Type B pancreatic cell (in vitro differentiated cells): ENCODE data around the gene RTRAF. TPM values are rescaled to one million over a fixed set of nuclear protein-coding genes. Genes with fewer than 3 reads are reported as not detected.

Experiments
- DNase-seq: peaks from one replicate; pipeline ENCODE4 v3.0.0; 2021; ENCODE audit warnings: mixed read lengths; ENCODE audit not compliant: unreplicated experiment; ENCODE audit errors: extremely low spot score
- H3K27ac Mint-ChIP-seq: 2 replicates; pipeline ENCODE4 v1.8.0; 2021; ENCODE audit warnings: mild to moderate bottlenecking, mixed read lengths
- H3K27me3 Mint-ChIP-seq: 2 replicates; pipeline ENCODE4 v1.8.0; 2021; ENCODE audit warnings: mixed read lengths
- H3K36me3 Mint-ChIP-seq: 2 replicates; pipeline ENCODE4 v1.8.0; 2021; ENCODE audit warnings: mixed read lengths
- H3K4me1 Mint-ChIP-seq: one replicate; pipeline ENCODE4 v1.8.0; 2021; ENCODE audit warnings: mixed read lengths; ENCODE audit not compliant: unreplicated experiment
- H3K4me3 Mint-ChIP-seq: 2 replicates; pipeline ENCODE4 v1.8.0; 2021; ENCODE audit warnings: mild to moderate bottlenecking, mixed read lengths
- H3K9me3 Mint-ChIP-seq: 2 replicates; pipeline ENCODE4 v1.8.0; 2021; ENCODE audit warnings: mixed read lengths
- total RNA-seq: library from RNA; stranded (reverse); gene quantifications from 2 replicates; pipeline ENCODE4 v1.2.1, GENCODE V29; 2021; ENCODE audit warnings: low replicate concordance
- TF ChIP-seq, protein P1 (sequence below): fragments of 200-600 bp; sonication (generic); conservative IDR thresholded peaks from 2 replicates; pipeline ENCODE4 v1.5.0; 2021; ENCODE audit warnings: antibody characterized with exemption, mild to moderate bottlenecking

RTRAF gene
- total RNA-seq, 1 donor from 2014 or later: 206 TPM

DNA sequence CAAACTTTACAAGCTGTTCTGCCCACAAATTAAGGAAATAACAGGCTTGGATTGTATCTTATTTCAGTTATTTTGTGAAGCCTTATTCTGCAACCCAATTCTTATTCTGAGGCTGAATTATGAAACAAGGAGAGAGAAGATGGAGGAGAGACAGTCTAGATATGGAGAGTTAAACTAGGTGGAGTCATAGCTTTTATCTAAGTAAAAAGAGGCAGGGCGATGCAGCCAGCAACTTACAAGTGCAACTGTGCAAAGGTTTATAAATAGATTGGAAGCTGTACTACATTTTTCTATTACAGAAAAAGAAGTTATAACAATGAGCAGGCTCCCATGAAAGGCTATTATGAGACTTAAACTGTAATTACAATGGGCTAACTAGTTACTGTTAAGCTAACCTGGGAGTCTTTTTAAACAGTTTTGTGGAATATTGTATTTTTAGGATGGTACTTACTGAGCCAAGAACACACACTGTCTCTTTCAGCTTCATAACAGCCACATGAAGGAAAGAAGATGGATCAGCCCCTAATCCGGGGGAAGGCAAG is 57.1 kb downstream of the RTRAF start:
- no peak overlapping the region for H3K4me3 Mint-ChIP-seq
- peaks cover 5% of the 10 kb centered on the region for H3K27me3 Mint-ChIP-seq
- no peaks in the 10 kb centered on the region for H3K9me3 Mint-ChIP-seq
- peaks cover 24% of the 10 kb centered on the region for H3K4me1 Mint-ChIP-seq
- TF ChIP-seq, protein P1, sequence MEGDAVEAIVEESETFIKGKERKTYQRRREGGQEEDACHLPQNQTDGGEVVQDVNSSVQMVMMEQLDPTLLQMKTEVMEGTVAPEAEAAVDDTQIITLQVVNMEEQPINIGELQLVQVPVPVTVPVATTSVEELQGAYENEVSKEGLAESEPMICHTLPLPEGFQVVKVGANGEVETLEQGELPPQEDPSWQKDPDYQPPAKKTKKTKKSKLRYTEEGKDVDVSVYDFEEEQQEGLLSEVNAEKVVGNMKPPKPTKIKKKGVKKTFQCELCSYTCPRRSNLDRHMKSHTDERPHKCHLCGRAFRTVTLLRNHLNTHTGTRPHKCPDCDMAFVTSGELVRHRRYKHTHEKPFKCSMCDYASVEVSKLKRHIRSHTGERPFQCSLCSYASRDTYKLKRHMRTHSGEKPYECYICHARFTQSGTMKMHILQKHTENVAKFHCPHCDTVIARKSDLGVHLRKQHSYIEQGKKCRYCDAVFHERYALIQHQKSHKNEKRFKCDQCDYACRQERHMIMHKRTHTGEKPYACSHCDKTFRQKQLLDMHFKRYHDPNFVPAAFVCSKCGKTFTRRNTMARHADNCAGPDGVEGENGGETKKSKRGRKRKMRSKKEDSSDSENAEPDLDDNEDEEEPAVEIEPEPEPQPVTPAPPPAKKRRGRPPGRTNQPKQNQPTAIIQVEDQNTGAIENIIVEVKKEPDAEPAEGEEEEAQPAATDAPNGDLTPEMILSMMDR: no peak
- no peak for DNase-seq
- no peaks in the 10 kb centered on the region for H3K36me3 Mint-ChIP-seq
- H3K27ac Mint-ChIP-seq: no peak overlapping the region

DNA sequence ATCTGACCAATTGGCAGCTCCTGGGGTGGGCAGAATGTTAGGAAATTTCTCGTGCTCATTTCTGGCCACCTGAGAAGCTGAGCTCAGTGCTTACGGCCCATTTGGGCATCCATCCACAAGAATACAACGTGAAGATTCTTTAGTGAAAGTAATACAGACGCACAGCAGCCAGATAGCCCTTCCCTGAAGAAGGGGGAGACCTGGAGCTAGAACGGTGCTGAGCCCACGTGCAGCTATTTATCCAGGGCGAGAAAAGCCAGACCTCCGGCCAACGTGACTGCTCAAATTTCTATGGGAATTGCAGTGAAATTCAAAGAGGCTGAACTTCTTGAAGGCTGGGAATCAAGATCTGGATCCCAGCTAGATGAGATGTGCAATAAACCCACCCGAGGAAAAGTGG is 58.8 kb downstream of the RTRAF start:
- Mint-ChIP-seq H3K9me3 (no peaks in the 10 kb centered on the region), H3K4me3 (no peak overlapping the region), H3K36me3 (peaks cover 4% of the 10 kb centered on the region), H3K4me1 (peaks cover 35% of the 10 kb centered on the region), H3K27me3 (peaks cover 3% of the 10 kb centered on the region), H3K27ac (no peak overlapping the region)
- TF ChIP-seq, protein P1: no peak
- DNase-seq: no peak

DNA sequence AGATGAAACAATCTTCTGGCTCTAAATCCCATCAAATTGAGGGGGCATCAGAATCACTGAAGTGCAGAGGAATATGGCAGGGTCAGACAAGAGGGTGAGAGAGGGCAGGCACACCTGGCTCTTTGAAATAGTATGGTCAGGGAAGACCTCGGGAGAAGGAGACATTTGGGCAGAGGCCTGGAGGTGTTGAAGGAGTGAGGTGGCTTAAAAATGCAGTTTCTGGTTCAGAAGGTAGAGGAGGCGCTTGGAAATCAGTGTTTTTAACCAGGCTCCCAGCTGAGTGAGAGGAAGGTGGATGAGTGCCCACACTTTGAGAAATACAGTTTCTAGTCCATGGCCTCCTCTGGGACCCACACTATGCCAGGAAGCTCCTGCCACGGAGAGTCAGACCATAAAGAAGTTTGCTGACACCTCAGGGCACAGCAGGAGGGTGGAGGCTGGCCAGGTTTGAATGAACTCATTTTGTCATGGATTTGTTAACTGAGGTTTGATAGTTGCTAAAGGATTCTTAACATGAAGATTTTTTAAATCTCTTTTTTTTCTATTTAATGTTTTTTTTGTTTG is 59.4 kb downstream of the RTRAF start:
- Mint-ChIP-seq H3K27me3 (peaks cover 2% of the 10 kb centered on the region), H3K4me1 (peaks cover 34% of the 10 kb centered on the region), H3K36me3 (peaks cover 4% of the 10 kb centered on the region), H3K9me3 (no peaks in the 10 kb centered on the region), H3K27ac (no peak overlapping the region), H3K4me3 (no peak overlapping the region)
- TF ChIP-seq, protein P1: no peak
- DNase-seq: no peak

DNA sequence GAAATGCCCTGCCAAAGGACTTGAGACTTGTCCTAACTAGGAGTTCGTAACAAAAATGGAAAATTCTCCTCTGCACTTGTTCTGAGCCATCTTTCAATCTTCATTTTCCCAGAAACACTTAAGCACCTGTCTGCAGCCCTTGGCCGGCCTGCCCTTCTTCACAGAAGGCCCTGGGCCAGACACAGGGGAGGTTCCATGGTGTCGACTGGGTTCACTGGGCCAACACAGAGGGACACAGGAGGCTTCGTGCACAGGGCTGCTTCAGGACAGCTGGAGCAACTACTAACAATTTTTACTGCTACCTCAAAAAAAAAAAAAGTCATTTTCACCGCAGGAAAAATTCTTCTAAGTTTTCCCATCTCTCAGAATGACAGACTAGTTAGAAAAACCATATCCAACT is 59.9 kb downstream of the RTRAF start:
- TF ChIP-seq, protein P1: no peak
- Mint-ChIP-seq H3K27me3 (no peaks in the 10 kb centered on the region), H3K4me1 (peaks cover 31% of the 10 kb centered on the region), H3K36me3 (peaks cover 4% of the 10 kb centered on the region), H3K9me3 (no peaks in the 10 kb centered on the region), H3K4me3 (no peak overlapping the region), H3K27ac (no peak overlapping the region)
- DNase-seq: no peak

DNA sequence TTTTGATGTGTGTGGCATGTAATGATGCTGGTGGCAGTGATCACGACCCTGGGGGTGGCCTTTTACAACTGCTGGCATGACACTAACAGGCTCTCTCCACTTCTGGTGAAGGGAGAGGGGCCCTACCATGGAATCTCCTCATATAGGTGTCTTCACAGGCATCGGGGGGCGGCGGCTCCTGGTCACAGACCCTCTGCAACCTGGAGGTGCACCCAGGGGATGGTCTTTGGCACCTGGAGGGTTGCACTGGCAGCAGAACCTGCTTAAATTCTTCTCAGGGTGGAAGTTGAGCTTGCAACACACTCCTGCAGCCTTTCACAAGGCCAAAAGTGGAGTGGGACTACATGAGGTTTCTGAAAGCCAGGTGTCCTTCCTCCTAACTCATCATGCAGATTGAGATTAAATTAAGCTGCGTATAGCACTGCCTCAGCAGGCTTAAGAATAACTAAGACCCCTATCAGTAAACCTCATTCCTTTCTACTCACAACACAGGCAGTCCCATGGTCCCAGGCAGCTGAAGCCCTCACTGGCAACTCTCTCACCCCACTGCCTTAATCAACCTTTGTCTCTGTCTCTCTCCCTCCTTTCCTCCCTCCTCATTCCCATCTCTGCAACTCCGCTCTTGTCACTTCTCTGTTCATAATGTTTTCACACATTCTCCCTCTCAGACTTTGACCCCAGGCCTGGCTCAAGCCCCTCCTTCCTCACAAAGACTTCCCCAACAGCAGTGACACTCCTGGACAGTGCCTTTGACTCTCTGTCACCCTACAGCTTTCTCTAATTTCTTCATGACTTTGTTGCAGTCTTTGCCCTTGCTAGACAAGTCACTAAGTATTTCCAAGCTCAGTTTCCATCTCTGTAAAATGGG is 60.6 kb downstream of the RTRAF start:
- H3K4me1 Mint-ChIP-seq: peaks cover 30% of the 10 kb centered on the region

More for the DNA sequence above, 60.6 kb downstream of the RTRAF start:
- DNase-seq: no peak
- H3K4me3 Mint-ChIP-seq: no peak overlapping the region
- no peaks in the 10 kb centered on the region for H3K9me3 Mint-ChIP-seq
- no peak overlapping the region for H3K27ac Mint-ChIP-seq
- TF ChIP-seq, protein P1: no peak
- H3K27me3 Mint-ChIP-seq: no peaks in the 10 kb centered on the region
- peaks cover 4% of the 10 kb centered on the region for H3K36me3 Mint-ChIP-seq
